Hepatocyte (in vitro differentiated cells): ENCODE data around the gene LIMK2.

ENCODE experiments used
- EZH2phosphoT487 ChIP-seq: fragments of 200-600 bp; sonication (generic); IDR thresholded peaks from one replicate; pipeline ENCODE4 v1.6.1; 2018; ENCODE audit warnings: antibody characterized with exemption, mild to moderate bottlenecking, low read depth, moderate library complexity; ENCODE audit not compliant: unreplicated experiment, severe bottlenecking
- TF ChIP-seq, protein P1 (sequence below): fragments of 200-600 bp; sonication (generic); IDR thresholded peaks from 2 replicates; pipeline ENCODE4 v1.5.1; 2016; ENCODE audit warnings: antibody characterized with exemption, mild to moderate bottlenecking; ENCODE audit not compliant: poor library complexity

GRCh38 chr22:31187627-31188026 lies 24.5 kb upstream of the LIMK2 start:
- TF ChIP-seq, protein P1, sequence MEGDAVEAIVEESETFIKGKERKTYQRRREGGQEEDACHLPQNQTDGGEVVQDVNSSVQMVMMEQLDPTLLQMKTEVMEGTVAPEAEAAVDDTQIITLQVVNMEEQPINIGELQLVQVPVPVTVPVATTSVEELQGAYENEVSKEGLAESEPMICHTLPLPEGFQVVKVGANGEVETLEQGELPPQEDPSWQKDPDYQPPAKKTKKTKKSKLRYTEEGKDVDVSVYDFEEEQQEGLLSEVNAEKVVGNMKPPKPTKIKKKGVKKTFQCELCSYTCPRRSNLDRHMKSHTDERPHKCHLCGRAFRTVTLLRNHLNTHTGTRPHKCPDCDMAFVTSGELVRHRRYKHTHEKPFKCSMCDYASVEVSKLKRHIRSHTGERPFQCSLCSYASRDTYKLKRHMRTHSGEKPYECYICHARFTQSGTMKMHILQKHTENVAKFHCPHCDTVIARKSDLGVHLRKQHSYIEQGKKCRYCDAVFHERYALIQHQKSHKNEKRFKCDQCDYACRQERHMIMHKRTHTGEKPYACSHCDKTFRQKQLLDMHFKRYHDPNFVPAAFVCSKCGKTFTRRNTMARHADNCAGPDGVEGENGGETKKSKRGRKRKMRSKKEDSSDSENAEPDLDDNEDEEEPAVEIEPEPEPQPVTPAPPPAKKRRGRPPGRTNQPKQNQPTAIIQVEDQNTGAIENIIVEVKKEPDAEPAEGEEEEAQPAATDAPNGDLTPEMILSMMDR, result no peak
- no peak for TF ChIP-seq EZH2phosphoT487
